Adipose tissue (tissue), 3 donors: ENCODE results near the gene NHSL1. TPM values are rescaled to one million over a fixed set of nuclear protein-coding genes. Genes with fewer than 3 reads are reported as not detected.

Source experiments
- H3K27ac ChIP-seq: one replicate; pipeline ENCODE4 v1.5.1; 2013; ENCODE audit warnings: low read depth, low read length
- WGBS, 3 donors: extraction: QIAGEN DNeasy Blood & Tissue Kit; methylation state at CpG; one replicate each; pipeline ENCODE4 v1.1.7; 2013; 5-methylcytosine and 5-hydroxymethylcytosine counted together
- polyA plus RNA-seq, 3 donors: library from polyadenylated mRNA; stranded (reverse); fragments of 200-250 nt; gene quantifications; one replicate each; pipeline ENCODE4 v1.2.3, GENCODE V29; 2013
- donor health status: healthy with polysubstance abuse.
- donor health status: Bipolar disorder and iron deficiency.
- donor health status: healthy.

NHSL1 gene
- 1 to 10 TPM; 1.5 to 2.1 (median 1.9) TPM for polyA plus RNA-seq

- no peak within 1 kb of the TSS for H3K27ac ChIP-seq
- WGBS, 3 donors: 33 to 50% (median 46%) methylated on average over 8 of the region's 8 CpGs
Observed at GRCh38 chr6:138499303-138500018, at the start of gene NHSL1. NHSL1 (minus strand) TSS chr6:138499494; CDS start chr6:138499290, 204 bp downstream.

DNA sequence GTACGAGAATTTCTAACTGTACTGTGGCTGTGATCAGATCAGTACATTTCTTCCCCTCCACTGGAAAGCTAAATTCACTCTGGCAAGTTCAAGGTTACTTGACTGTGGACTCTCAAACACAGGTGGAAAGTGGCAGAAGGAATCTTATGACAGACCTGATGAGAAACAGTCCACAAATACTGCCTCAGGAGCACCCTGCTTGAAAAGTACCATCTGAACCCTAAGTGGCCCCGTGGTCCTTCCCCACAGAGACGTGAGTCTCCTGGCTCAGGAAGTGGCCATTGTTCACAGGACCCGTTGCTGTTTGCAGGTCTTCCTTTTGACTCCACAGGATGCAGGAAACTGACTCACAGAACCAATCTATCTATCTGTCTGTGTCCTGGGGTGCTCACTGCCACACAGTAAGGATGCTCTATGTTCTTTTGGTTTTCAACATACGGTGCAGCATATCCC, 47.5 kb upstream of the NHSL1 start:
- WGBS, 3 donors: 36 to 62% (median 37%) methylated on average over 5 of the region's 5 CpGs
- H3K27ac ChIP-seq: no peak overlapping the region

- WGBS, 3 donors: 39 to 51% (median 41%) methylated on average over 6 of the region's 6 CpGs
- no peak overlapping the region for H3K27ac ChIP-seq
Observed at GRCh38 chr6:138545621-138545980, 46.3 kb upstream of the NHSL1 start.

- WGBS, 3 donors: 67 to 73% (median 70%) methylated on average over 3 of the region's 3 CpGs
- H3K27ac ChIP-seq: no peak overlapping the region
Observed at GRCh38 chr6:138544501-138544900, 45.2 kb upstream of the NHSL1 start.

- 43 to 55% (median 50%) methylated on average over 4 of the region's 4 CpGs for WGBS, 3 donors
Observed at GRCh38 chr6:138543657-138544056, 44.4 kb upstream of the NHSL1 start.

GRCh38 chr6:138541823-138542481, 42.7 kb upstream of the NHSL1 start:
- peak overlapping the region; percentile 42 for H3K27ac ChIP-seq
- WGBS, 3 donors: 52 to 80% (median 62%) methylated on average over 6 of the region's 6 CpGs

More at GRCh38 chr6:138543657-138544056, 44.4 kb upstream of the NHSL1 start:
- H3K27ac ChIP-seq: no peak overlapping the region

- WGBS, 3 donors: 51 to 60% (median 54%) methylated on average over 4 of the region's 4 CpGs
- H3K27ac ChIP-seq: no peak overlapping the region
Observed at GRCh38 chr6:138540468-138540867, 41.2 kb upstream of the NHSL1 start.

DNA sequence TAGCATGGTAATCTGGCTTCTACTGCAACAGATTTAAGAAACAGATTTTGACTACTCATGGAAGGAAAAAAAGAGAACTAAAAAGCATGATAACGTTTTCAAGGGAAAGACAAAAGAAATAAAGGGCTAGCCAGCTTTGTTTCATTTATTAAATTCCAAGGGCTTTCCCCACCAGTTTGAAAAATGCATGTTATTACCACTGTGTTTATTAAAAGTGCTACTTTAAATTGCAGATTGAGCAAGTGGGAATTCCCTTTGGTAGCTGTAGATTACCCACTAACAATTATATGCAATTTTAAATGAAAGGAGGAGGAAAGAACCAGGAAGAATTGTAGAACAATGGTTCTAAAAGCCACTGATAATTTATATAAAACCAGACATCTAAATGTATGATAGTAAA, 40.6 kb upstream of the NHSL1 start:
- 6 to 46% (median 11%) methylated on average over 1 of the region's 1 CpG for WGBS, 3 donors
- no peak overlapping the region for H3K27ac ChIP-seq

- no peak overlapping the region for H3K27ac ChIP-seq
- 58 to 80% (median 68%) methylated on average over 7 of the region's 7 CpGs for WGBS, 3 donors
Observed at GRCh38 chr6:138538390-138539031, 39.2 kb upstream of the NHSL1 start.

- 44 to 46% (median 44%) methylated on average over 4 of the region's 4 CpGs for WGBS, 3 donors
- no peak overlapping the region for H3K27ac ChIP-seq
Observed at GRCh38 chr6:138537106-138537505, 37.8 kb upstream of the NHSL1 start.

- 41 to 83% (median 83%) methylated on average over 6 of the region's 6 CpGs for WGBS, 3 donors
- no peak overlapping the region for H3K27ac ChIP-seq
Observed at GRCh38 chr6:138535728-138536455, 36.6 kb upstream of the NHSL1 start.

- WGBS, 3 donors: 76 to 90% (median 84%) methylated on average over 2 of the region's 2 CpGs
- no peak overlapping the region for H3K27ac ChIP-seq
Observed at GRCh38 chr6:138533667-138534066, 34.4 kb upstream of the NHSL1 start.

DNA sequence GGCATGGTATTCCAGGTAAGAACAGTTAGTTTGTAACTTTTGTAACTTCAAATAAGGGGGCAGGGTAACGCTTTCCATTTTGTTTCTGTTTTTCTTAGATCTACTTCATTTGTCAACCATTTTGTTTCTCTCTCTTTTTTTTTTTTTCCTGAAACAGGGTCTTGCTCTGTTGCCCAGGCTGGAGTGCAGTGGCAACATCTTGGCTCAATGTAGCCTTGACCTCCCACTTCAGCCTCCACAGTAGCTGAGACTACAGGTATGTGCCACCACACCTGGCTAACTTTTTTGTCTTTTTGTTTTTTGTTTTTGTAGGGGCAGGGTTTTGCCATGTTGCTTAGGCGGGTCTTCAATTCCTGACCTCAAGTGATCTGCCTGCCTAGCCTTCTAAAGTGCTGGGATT, 32.1 kb upstream of the NHSL1 start:
- WGBS, 3 donors: 95 to 100% (median 98%) methylated on average over 2 of the region's 2 CpGs
- H3K27ac ChIP-seq: no peak overlapping the region

DNA sequence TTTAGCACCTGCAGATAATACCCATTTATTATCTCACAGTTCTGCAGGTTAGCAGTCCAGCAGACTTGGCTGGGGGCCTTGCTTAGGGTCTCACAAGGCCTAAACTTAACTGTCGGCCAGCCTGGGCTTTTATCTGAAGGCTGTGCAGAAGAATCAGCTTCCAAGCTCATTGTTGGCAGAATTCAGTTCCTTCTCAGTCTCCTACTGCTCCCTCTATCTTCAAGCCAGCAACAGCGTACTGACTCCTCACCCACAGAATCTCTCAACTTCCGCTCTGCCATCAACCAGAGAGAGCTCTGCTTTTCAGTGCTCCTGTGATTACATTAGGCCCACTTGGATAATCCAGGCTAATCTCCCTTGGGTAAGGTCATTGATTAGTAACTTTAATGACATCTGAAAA, 30.2 kb upstream of the NHSL1 start:
- 81 to 94% (median 84%) methylated on average over 3 of the region's 3 CpGs for WGBS, 3 donors
- no peak overlapping the region for H3K27ac ChIP-seq

- H3K27ac ChIP-seq: no peak overlapping the region
- WGBS, 3 donors: 76 to 91% (median 80%) methylated on average over 2 of the region's 2 CpGs
Observed at GRCh38 chr6:138528956-138529355, 29.7 kb upstream of the NHSL1 start.

DNA sequence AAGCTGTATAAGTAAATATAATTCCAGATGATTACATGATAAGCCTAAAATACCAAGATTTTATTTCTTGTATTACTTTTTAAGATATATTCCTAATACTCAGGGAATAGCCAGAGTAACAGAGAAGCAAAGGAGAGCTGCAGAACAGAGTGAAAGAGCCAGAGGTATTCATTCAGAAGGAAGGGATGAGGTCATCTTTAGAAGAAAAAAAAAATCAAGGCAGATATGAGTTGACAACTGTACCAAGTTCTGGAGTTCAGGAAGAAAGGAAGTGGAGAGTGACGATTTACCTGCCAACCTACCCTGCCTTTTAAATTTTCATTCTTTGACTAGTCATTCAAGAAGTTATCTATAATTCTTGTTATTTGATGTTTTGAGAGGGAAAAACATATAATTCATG, 28.8 kb upstream of the NHSL1 start:
- 46 to 67% (median 59%) methylated on average over 1 of the region's 1 CpG for WGBS, 3 donors
- H3K27ac ChIP-seq: no peak overlapping the region

DNA sequence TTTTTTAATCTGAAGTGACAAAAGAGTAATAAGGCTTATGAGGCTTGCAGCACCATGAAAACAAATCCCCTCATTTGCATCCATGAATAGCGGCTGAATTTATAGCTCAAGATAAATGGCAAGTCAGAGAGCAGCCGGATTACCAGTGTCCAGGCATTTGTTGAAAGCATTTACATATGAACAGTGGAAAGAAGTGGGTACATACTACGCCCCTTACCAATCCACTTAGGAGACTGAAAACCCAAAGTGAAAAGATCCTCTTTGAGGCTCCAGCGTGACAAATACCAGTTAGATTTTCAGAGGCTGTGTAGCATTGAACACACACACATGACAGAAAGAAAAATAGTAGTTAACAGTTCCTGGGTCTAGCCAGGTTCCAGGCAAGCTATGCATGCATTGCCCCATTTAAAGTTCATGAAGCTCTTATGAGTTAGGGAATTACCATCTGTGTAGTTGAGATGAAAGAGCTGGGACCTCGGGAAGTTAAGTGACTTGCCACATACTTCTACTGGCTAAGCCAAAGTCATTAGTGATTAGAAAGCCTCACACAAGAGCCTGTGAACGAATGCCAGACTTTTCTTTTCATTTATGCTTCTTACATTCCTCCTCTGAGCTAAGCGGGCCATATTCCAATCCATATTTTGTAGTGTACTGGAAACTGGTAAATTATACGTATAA, 28.3 kb upstream of the NHSL1 start:
- WGBS, 3 donors: 66 to 77% (median 76%) methylated on average over 8 of the region's 8 CpGs
- no peak overlapping the region for H3K27ac ChIP-seq

- no peak overlapping the region for H3K27ac ChIP-seq
- WGBS, 3 donors: 23 to 67% (median 49%) methylated on average over 11 of the region's 11 CpGs
Observed at GRCh38 chr6:138526822-138527235, 27.5 kb upstream of the NHSL1 start.
